HG03135 (cell line): ENCODE data around the gene TMEM101.
"Not testable (repeated sequence)": the region's sequence is repeated elsewhere in the genome, so short reads cannot be mapped to it uniquely, and the experiment has no call there.

Experiments
- ATAC-seq: cut with Tn5 transposase; IDR thresholded peaks from one replicate; pipeline ENCODE4 v1.9.1; 2021; ENCODE audit warnings: mild to moderate bottlenecking, moderate library complexity; ENCODE audit not compliant: unreplicated experiment

Gene TMEM101

DNA sequence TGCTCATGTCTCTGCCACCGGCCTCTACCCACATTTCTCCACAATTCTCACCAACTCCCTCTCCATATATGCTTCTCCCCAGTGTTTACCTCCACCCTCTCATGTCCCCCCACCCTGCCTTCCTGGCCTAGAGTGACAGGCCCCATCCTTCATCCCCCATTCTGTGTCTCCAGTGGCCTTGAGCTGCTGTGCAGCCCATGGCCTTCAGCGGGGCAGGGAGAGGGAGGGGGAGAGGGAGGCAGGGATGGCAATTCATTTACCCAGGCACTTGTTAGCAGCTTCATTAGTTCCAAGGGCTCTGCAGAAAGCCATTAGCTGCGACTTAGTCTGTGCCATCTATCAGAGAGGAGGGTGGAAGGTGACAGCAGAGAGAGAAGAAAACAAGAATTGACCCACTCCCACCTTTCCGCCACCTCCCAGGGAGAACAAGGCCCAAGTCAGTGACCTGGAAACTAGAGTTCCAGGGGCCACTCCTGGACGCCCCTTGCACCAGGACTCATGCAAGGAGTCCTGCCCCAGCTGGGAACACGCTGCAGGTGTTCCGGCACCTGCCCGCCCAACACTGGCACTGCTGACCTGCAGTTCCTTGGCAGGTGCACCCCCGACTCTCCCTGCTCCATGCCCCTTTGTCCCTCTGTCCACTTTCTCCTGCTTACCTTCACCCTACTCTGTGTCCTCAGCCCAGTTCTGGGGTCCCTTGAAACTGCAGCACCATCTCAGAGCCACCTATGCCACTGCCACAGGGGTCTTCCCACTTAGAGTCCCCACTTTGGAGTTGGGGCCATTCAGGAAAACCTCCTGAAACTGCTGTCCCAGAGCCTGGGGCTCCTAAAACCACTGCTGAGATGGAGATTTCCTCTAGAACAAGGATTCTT is 37.6 kb downstream of the TMEM101 start:
- no peak for ATAC-seq

DNA sequence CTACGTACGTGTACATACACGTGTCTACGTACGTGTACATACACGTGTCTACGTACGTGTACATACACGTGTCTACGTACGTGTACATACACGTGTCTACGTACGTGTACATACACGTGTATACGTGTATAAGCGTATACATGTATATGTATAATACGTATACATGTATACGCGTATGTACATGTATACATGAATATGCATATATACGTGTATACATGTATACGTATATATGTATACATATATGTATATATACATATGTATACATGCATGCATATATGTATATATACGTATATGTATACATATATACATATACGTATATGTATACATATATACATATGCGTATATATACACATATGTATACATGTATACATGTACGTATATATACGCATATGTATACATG is 38.9 kb downstream of the TMEM101 start:
- ATAC-seq, result no peak

DNA sequence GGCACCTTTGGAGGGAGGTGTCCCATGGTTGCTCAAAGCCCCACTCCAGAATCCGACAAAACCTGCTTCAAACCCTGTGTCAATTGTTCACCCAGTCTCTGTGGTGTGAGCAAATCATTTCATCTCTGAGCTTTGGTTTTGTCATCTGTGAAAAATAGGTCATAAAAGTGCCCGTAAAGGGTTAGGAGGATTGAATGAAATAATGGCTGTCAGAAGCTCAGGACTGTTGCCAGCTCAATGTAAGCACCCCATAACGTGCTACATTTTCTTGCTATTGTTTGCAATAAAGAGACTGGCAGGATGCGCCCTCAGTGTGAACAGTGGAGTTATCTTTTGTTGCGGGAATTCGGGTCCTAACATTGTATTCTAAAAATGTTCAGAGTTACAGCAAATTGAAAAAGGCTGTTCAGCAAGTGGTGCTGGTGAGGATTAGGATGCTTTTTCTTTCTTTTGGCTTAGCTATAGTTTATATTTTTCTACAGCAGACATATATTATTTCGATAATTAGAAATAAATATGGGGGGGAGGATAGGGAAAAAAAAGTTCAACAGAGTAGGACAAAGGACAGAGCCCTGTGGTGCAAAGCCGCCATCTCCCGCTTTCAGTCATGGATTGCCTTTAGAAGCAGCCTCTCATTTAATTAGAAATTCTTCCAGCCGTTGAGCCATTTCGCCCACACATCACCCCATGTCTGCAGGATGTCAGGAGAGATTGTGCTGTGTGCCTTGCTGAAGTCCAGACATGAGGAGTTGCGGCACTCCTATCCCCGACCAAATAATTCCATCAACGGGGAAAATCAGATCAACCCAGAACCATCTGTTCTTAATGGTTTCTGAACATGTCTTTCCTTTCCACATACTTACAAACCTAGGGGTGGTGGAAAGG is 40.1 kb downstream of the TMEM101 start:
- no peak for ATAC-seq

DNA sequence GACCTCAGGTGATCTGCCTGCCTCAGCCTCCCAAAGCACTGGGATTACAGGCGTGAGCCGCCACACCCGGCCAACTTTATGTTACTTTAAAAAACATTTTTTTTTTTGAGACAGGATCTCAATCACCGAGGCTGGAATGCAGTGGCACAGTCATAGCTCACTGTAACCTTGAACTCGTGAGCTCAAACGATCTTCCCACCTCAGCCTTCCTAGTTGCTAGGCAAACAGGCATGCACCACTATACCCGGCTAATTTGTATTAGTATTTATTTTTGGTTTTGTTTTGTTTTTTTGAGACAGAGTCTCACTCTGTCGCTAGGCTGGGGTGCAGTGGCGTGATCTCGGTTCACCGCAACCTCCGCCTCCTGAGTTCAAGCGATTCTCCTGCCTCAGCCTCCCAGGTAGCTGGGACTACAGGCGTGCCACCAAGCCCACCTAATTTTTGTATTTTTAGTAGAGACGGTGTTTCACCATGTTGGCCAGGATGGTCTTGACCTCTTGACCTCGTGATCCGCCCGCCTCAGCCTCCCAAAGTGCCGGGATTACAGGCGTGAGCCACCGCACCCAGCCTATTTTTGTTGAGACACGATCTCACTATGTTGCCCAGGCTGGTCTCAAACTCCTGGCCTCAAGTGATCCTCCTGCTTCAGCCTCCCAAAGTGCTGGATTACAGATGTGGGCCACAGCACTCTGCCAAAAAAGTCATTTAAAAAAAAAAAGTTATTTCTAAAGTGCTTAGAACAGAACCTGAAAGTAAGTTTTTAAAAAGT is 42.1 kb downstream of the TMEM101 start:
- not testable (repeated sequence) for ATAC-seq

DNA sequence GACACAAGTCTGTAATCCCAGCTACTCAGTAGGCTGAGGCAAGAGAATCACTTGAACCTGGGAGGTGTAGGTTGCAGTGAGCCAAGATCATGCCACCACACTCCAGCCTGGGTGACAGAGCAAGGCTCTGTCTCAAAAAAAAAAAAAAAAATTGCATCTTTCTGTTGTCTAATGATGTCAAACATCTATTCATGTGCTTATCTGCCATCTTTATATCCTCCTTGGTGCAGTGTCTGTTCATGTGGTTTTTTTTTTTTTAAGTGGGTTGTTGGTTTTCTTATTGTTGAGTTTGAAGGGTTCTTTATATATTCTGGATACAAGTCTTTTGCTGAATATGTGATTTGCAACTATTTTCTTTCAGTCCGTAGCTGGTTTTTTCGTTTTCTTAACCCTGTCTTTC is 43.3 kb downstream of the TMEM101 start:
- not testable (repeated sequence) for ATAC-seq

DNA sequence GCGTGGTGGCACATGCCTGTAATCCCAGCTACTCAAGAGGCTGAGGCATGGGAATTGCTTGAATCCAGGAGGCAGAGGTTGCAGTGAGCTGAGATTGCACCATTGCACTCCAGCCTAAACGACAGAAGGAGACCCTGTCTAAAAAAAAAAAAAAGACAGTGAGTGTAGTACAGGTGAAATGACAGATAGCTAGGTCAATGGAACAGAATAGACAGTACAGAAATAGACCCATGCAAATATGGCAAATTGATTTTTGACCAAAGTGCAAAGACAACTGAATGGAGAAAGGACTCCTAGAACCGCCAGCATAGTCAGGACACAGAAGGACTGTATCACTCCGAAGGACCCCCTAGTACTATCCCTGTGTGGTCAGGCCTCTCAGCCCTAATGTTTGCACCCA is 44.4 kb downstream of the TMEM101 start:
- ATAC-seq, result no peak

DNA sequence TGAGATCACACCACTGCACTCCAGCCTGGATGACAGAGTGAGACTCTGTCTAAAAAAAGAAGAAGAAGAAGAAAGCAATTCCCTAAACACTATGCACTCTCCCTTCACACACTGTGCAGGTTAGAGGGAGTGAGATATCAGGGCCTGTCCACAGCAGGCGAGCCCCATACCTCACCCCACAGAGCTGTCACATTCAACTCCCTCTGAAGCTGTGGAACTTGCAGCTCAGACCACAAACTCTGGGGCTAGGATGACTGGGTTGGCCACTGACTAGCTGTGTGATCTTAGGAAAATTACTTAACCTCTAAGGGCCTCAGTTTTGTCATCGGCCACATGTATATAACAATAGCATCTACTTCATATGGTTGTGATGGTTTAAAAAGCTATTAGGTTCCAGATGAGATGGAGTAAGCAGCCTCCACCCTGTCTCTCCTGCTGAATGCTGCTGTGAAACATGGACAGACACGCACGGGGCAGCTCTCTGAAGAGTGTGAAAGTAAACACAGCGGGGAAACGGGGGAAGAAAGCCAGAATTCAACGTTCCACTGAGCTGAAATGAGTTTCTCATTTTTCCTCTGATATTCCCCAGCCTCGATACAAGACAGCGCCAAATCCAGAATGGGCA is 47.4 kb downstream of the TMEM101 start:
- ATAC-seq, result no peak

DNA sequence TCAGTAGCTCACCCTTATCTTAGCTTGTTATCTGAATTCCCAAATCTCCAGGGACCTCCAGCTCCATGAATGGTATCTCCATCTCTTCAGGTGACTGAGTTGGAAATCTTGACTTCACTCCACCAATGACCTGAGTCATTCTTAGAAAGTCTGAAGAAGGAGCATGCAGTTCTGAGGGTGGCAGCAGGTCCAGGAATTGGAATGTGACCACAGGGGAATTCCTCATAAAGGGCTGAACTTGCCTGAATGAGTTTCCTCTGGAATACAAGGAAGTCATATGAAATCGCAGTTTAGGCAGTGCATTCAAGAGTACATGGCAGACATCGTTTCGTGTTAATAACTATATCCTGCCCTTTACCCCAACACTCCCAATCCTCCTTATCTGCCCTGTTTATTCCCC is 48.5 kb downstream of the TMEM101 start:
- ATAC-seq, result no peak

DNA sequence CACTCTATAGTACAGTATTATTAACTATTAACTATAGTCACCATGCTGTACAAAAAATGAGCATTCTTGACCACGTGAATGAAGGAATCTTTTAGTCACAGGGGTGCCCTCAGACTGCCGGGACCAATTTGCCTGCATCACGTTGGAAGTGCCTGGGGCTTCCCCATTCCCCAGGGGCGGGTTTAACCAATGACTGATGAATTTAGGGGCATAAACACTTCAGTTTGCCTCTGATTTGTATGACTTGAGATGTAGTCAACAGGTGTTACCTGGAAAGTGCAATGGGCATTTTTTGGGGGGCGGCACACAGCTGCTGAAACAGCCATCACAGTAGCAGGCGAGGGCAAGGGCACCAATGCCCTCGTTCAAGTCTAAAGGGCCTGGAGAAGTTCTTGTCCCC is 52.3 kb downstream of the TMEM101 start:
- no peak for ATAC-seq

DNA sequence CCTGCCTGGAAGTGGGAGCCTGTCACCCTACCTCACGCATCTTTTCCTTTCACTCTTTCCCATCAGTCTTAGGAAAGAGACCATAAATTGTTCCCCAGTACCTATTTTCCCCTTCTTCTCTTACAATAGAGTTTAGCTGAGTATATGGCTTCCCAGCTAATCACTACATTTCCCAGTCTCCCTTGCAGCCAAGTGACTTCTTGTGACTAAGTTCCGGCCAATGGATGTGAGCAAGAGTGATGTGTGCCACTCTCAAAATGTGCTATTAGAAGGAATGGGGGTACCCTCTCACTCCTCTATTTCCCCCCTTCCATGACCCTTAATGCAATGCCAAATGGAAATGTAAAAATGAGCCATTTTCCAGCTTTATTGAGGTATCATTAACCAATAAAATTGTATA is 52.8 kb downstream of the TMEM101 start:
- no peak for ATAC-seq

DNA sequence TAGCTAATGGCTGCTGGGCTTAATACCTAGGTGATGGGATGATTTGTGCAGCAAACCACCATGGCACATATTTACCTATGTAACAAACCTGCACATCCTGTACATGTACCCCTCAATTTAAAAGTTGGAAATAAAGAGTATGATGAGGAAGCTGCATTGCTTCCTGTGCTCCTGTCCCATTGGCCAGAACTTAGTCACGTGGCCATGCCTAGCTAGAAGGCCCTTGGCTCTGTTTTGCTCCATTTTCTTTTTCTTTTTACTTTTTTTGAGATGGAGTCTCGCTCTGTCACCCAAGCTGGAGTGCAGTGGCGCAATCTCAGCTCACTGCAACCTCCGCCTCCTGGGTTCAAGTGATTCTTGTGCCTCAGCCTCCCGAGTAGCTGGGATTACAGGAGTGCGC is 53.5 kb downstream of the TMEM101 start:
- ATAC-seq, result not testable (repeated sequence)
